OCI-LY1 (cell line): ENCODE data around the gene MZT2B.
"Not testable (repeated sequence)": the region's sequence is repeated elsewhere in the genome, so short reads cannot be mapped to it uniquely, and the experiment has no call there.

Experiments used
- H2AFZ ChIP-seq: fragments of 200-600 bp; sonication (generic), shearing (Covaris generic); 2 replicates; pipeline ENCODE4 v1.6.0; 2014; ENCODE audit warnings: antibody characterized with exemption, mild to moderate bottlenecking, low read length
- H3F3A ChIP-seq: fragments of 200-600 bp; sonication (generic), shearing (Covaris generic); 2 replicates; pipeline ENCODE4 v1.6.0; 2014; ENCODE audit warnings: mild to moderate bottlenecking, antibody characterized with exemption, low read length, moderate library complexity; ENCODE audit not compliant: insufficient read depth
- H3K27ac ChIP-seq: fragments of 200-600 bp; sonication (generic); 2 replicates; pipeline ENCODE4 v1.5.1; 2014; ENCODE audit warnings: low read length, mixed run types, mild to moderate bottlenecking, low read depth; ENCODE audit not compliant: poor library complexity, severe bottlenecking
- H3K27me3 ChIP-seq: fragments of 200-600 bp; sonication (generic); 2 replicates; pipeline ENCODE4 v1.6.0; 2014; ENCODE audit warnings: antibody characterized with exemption, mild to moderate bottlenecking, low read length, moderate library complexity; ENCODE audit not compliant: insufficient read depth
- H3K36me3 ChIP-seq: fragments of 200-600 bp; sonication (generic); 2 replicates; pipeline ENCODE4 v1.6.1; 2014; ENCODE audit warnings: mild to moderate bottlenecking, antibody characterized with exemption, low read length, moderate library complexity, mixed read lengths; ENCODE audit not compliant: insufficient read depth
- H3K4me1 ChIP-seq: fragments of 200-600 bp; sonication (generic); 2 replicates; pipeline ENCODE4 v1.5.1; 2014; ENCODE audit warnings: mild to moderate bottlenecking, low read length, moderate library complexity; ENCODE audit not compliant: insufficient read depth, severe bottlenecking
- H3K4me2 ChIP-seq: fragments of 200-600 bp; sonication (generic), shearing (Covaris generic); 2 replicates; pipeline ENCODE4 v1.6.1; 2014; ENCODE audit warnings: low read length
- H3K4me3 ChIP-seq: fragments of 200-600 bp; sonication (generic); 2 replicates; pipeline ENCODE4 v1.5.1; 2014; ENCODE audit warnings: low read length, low read depth, mild to moderate bottlenecking, mixed read lengths; ENCODE audit not compliant: poor library complexity, severe bottlenecking
- H3K79me2 ChIP-seq: fragments of 200-600 bp; shearing (Covaris generic); 2 replicates; pipeline ENCODE4 v1.6.1; 2016; ENCODE audit warnings: mixed run types, low read length, mixed read lengths; ENCODE audit not compliant: insufficient read depth
- H3K9ac ChIP-seq: fragments of 200-600 bp; sonication (generic), shearing (Covaris generic); 2 replicates; pipeline ENCODE4 v1.6.1; 2014; ENCODE audit warnings: mild to moderate bottlenecking, low read length, mixed read lengths
- H3K9me2 ChIP-seq: fragments of 200-600 bp; sonication (generic), shearing (Covaris generic); 2 replicates; pipeline ENCODE4 v1.6.1; 2014; ENCODE audit warnings: low read depth, mild to moderate bottlenecking, low read length, mixed read lengths
- H3K9me3 ChIP-seq: fragments of 200-600 bp; shearing (Covaris generic); 2 replicates; pipeline ENCODE4 v1.6.1; 2014; ENCODE audit warnings: low read length, mixed read lengths
- H4K20me1 ChIP-seq: fragments of 200-600 bp; sonication (generic), shearing (Covaris generic); 2 replicates; pipeline ENCODE4 v1.6.0; 2016; ENCODE audit warnings: mild to moderate bottlenecking, low read length; ENCODE audit not compliant: insufficient read depth
- CTCF ChIP-seq: fragments of 200-600 bp; sonication (generic), shearing (Covaris generic); IDR thresholded peaks from 2 replicates; pipeline ENCODE4 v1.5.1; 2017; ENCODE audit warnings: mild to moderate bottlenecking, antibody characterized with exemption, low read length, moderate library complexity, mixed read lengths
- EZH2 ChIP-seq: fragments of 200-600 bp; sonication (generic), shearing (Covaris generic); IDR thresholded peaks from 2 replicates; pipeline ENCODE4 v1.8.0; 2017; ENCODE audit warnings: borderline replicate concordance, mixed run types, mild to moderate bottlenecking, antibody characterized with exemption, low read length, moderate library complexity, mixed read lengths

MZT2B gene

GRCh38 chr2:130162968-130163367 is 19.1 kb upstream of the MZT2B start:
- Histone ChIP-seq H3K9me2 (no peaks in the 10 kb centered on the region), H4K20me1 (no peaks in the 10 kb centered on the region), H3K27me3 (no peaks in the 10 kb centered on the region)

GRCh38 chr2:130165293-130166016 is 16.6 kb upstream of the MZT2B start:
- H3K27ac ChIP-seq: no peak overlapping the region
- no peak for TF ChIP-seq EZH2
- TF ChIP-seq CTCF: no peak
- no peaks in the 10 kb centered on the region for H3K9me2 ChIP-seq
- H3K36me3 ChIP-seq: peaks cover 67% of the 10 kb centered on the region
- H3K4me3 ChIP-seq: no peak overlapping the region
- no peaks in the 10 kb centered on the region for H3K4me1 ChIP-seq
- no peaks in the 10 kb centered on the region for H4K20me1 ChIP-seq
- H3K4me2 ChIP-seq: no peak overlapping the region
- H3F3A ChIP-seq: no peaks in the 10 kb centered on the region
- no peaks in the 10 kb centered on the region for H3K79me2 ChIP-seq
- H3K27me3 ChIP-seq: no peaks in the 10 kb centered on the region
- no peak overlapping the region for H3K9ac ChIP-seq
- H2AFZ ChIP-seq: no peak overlapping the region
- no peaks in the 10 kb centered on the region for H3K9me3 ChIP-seq

More at GRCh38 chr2:130162968-130163367, 19.1 kb upstream of the MZT2B start:
- Histone ChIP-seq H3K27ac (no peak overlapping the region), H3K36me3 (peaks cover 62% of the 10 kb centered on the region), H3K79me2 (no peaks in the 10 kb centered on the region), H3K9ac (no peak overlapping the region), H3K4me3 (no peak overlapping the region), H3K9me3 (no peaks in the 10 kb centered on the region), H3K4me1 (peaks cover 12% of the 10 kb centered on the region), H3F3A (no peaks in the 10 kb centered on the region), H2AFZ (no peak overlapping the region), H3K4me2 (no peak overlapping the region)
- no peak for TF ChIP-seq EZH2
- no peak for TF ChIP-seq CTCF

GRCh38 chr2:130166611-130167010 is 15.5 kb upstream of the MZT2B start:
- H3K9me3 ChIP-seq, H3K4me3 ChIP-seq, H2AFZ ChIP-seq, H3K4me2 ChIP-seq, H3K27ac ChIP-seq, H4K20me1 ChIP-seq, H3K9ac ChIP-seq, H3K9me2 ChIP-seq, H3K27me3 ChIP-seq, H3K4me1 ChIP-seq, H3F3A ChIP-seq, H3K79me2 ChIP-seq: not testable (repeated sequence)
- peaks cover 74% of the 10 kb centered on the region for H3K36me3 ChIP-seq

- H3K36me3 ChIP-seq: peaks cover 79% of the 10 kb centered on the region
- not testable (repeated sequence) for H3K9me3 ChIP-seq, H3K79me2 ChIP-seq, H3F3A ChIP-seq, H2AFZ ChIP-seq, H3K27ac ChIP-seq, H3K4me2 ChIP-seq, H3K27me3 ChIP-seq, H3K4me3 ChIP-seq, H3K9me2 ChIP-seq, H3K4me1 ChIP-seq, H3K9ac ChIP-seq, H4K20me1 ChIP-seq
Measured at GRCh38 chr2:130169163-130169562, 12.9 kb upstream of the MZT2B start.
